Measurements from ENCODE around the gene GPR139.

GPR139 gene

GRCh38 chr16:20056436-20056835 is 17.3 kb downstream of the GPR139 start:
- DNase-seq = no peak

DNA sequence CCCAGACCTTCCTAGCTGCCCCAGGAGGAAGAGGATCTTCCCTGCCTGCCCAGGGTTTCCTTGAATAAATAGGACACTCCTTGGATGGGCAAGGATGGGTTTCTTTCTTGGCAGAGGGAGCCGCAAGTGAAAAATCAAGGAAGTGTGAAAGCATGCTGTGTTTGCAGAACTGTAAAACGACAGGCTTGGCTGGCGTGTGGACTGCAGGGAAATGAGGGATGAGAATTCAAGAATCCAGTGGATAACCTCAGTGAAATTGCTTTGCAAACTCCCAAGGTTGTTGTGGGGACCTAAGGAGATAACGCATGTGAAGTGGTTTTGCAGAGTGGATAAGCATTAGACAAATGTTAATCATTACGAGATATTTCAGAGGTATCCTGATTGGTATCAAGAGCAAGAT is 20.4 kb downstream of the GPR139 start:
- no peak for DNase-seq

- no peak for DNase-seq
Observed at GRCh38 chr16:20051611-20052010, 22.1 kb downstream of the GPR139 start.

DNA sequence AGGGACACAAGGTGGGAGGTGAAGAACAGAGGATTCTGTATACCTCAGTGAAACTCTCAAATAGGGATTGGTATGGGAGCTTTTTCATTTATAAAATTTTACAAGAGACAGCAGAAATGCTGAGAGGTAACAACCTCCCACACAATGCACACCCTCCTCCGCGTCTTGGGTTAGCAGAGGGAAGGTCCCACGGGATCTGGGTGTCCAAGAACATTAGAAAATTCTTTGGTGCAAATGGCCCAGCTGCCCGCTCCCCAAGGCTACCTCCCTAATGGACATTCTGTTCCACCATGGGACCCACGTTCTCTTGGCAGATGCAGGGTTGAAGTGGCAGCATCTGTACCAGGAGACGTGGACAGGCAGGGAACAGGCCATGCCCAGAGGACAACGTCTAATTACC is 22.5 kb downstream of the GPR139 start:
- no peak for DNase-seq

DNA sequence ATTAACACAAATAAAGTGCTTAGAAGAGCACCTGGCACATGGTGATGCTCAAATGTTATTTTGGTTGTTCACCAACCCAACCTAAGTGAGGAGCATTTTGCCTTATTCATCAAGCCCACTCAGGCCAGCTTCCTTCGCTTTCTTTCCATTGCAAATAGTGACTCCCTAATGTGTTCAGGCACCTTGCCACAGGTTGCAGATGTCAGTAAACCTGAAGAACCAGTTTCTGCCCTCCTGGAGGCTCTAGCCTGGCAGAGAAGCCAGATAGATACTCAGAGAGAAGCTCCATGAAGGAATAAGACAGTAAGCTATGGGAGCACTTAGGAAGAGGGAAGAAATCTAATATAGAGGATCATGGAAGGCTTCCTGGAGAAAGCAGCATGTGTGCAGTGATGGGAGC is 23.9 kb downstream of the GPR139 start:
- DNase-seq = no peak

DNA sequence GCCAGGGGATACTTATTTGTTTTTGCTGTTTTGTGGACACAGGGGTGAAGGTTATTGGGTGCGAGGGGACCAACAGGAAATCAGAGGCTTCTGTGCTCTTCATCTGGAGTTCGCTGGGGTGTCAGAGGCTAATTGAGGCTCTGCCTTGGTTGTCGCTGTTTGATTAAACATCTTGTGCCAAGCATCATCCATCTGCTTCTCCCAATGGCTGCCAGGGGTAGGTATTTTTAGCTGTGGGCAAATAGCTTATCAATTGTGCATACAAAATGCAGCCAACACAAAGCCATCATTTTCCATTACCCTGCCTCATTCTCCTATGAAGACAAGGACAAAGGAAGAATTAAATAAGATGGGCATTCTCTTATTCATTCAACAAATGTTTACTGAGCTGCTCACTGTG is 27.8 kb downstream of the GPR139 start:
- no peak for DNase-seq

- DNase-seq = no peak
Observed at GRCh38 chr16:20042848-20043247, 30.8 kb downstream of the GPR139 start.

- no peak for DNase-seq
Observed at GRCh38 chr16:20041924-20042596, 31.6 kb downstream of the GPR139 start.

DNA sequence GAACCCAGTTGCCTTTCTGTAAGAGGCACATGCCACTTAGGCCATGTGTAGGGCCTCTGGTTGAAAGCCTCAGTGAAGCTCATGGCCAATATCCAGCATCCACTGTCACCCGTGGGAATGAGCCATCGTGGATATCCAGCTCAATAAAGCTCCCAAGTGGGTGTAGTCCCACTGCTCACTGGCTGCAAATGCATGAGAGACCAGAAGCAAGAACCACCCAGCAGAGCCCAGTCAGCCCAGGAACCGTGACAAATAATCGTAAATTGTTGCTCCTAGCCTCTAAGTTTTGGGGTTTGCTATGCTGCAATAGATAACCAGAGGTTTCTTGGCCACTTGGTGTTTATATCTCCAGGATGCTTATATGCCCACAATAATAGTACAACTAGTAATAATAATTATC is 33.7 kb downstream of the GPR139 start:
- DNase-seq = no peak

GRCh38 chr16:20029611-20030010 is 44.1 kb downstream of the GPR139 start:
- no peak for DNase-seq

- DNase-seq = no peak
Observed at GRCh38 chr16:20026361-20027072, 47.2 kb downstream of the GPR139 start.

- DNase-seq = no peak
Observed at GRCh38 chr16:20023190-20023589, 50.5 kb downstream of the GPR139 start.

- DNase-seq = no peak
Observed at GRCh38 chr16:20020976-20021375, 52.7 kb downstream of the GPR139 start.

- no peak for DNase-seq
Observed at GRCh38 chr16:20020083-20020482, 53.6 kb downstream of the GPR139 start.

DNA sequence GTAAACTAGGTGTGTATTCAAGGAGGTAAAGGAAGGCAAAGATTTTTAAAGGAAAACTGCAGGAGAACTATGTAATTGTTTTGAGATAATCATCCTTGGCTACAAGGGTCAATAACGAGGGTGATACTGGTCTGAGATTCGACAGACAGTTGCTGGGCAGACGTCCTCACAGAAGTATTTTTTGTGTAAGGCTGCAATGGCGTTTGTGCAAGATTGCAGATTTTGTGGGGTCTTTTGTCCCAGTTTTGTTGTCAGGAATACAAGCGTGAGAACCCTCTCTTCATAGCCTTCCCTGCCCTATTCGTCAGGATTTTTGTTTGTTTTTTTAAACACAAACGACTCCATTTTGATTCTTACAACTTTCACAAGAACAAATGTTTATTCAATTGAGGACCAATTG is 57.5 kb downstream of the GPR139 start:
- DNase-seq = no peak

- DNase-seq = no peak
Observed at GRCh38 chr16:20004931-20005330, 68.8 kb downstream of the GPR139 start.

DNA sequence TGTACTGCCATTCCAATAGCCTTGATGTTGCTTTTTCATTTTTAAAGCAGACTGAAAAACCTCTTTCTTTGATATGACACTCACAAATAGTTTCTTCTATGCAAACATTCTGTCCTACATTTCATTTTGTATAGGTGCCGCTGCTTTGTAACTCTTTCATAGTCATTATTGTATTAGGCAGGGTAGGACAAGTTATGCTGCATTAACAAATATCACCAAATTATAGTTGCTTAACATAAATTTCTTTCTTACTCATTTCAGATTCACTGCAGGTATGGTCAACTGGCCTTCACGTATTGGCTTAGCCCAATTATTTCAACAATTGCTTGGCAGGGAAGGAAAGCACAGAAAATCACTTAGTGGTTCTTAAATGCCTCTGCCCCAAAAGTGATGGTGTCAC is 70.8 kb downstream of the GPR139 start:
- no peak for DNase-seq

DNA sequence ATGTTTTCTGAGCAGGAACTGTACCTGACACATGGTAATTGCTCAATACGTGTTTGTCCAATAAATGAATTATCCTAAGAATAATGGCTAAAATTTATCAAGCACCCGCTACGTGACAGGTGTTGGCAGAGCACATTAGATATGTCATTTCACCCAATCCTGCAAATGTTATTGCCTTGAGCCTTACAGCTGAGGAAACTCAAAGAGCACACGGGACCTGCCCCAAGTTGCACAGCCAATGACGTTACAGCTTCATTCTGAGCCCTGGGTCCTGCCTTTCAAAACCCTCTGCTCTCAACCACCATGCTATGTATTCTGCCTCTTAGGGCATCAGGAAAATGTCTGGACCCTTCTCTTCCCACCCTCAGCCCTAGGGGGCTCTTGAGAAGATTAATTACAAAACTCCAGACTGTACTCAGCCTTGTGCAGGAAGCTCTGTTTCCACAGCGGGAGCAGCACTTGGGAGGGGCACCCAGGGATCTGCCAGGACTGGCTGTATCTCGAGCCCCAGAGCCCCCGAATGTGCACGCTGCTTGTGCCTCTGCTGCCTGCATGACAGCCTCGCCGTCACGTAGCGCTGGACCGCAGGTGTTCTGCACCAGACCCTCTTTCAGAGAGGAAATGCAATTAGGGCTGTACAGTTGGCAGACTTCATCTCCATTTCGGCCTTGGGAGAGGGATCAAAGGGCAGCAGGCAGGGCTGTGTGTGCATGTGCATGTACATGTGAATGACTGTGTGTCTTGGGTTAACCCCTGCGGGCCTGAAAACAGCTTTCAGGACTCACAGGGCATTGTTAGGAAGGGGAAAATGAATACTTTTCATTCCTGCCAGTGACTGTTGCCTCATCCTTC is 71.6 kb downstream of the GPR139 start:
- no peak for DNase-seq

- DNase-seq = no peak
Observed at GRCh38 chr16:19997734-19998133, 76.0 kb downstream of the GPR139 start.

GRCh38 chr16:19997264-19997663 is 76.4 kb downstream of the GPR139 start:
- DNase-seq = no peak

DNA sequence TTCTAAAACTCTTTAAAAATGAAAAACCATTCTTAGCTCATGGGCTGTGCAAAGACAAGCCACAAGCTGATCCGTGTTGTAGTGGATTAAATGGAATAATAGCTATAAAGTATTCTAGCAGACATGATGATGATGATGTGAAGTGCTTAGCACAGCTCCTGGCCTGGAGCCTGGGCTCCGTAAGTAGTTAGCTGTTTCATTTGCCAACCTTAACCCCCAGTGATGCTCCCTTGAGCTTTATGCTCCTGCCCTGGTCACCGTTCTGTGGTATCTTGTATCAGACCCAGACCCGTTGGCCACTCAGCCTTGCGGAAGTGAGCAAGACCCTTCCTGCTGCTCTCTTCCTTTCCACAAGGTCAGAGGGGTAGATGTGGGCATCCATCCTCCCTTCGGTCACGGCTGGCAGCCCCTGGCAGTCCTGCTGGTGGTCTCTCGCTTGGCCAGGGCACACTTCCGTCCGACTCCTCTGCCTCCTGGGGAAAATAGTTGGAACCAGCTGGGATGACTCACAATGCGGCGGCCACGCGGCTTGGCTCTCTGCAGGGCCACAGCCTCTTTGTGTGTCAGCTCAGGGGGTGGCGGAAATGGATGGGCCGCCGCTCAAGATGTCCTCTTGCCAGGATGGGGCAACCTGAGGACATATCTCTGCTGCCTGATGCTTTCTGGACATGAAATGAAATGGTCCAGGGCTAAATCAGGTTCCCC is 79.1 kb downstream of the GPR139 start:
- no peak for DNase-seq

DNA sequence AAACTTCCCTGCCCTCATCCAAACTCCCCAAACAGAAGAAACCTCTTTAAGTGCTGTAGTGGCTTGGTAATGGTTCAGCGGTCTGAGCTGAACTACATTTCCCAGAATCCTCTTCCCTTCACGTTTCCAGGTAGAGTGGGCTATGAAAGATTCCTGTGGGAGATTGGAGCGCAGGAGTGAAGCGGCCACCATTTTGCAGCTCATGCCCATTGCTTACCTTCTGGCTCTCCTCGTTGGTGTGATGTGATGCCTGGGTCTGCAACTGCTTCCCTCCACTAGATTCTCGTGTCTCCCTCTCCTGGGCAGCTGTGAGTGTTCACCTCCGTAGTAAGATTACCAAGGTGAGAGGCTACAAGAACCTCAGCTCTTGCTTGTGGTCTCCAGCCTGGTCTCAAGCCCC is 82.1 kb downstream of the GPR139 start:
- DNase-seq = no peak
